AML-193 (cell line): ENCODE data around the gene NUP85.
"Not testable (repeated sequence)": the region's sequence is repeated elsewhere in the genome, so short reads cannot be mapped to it uniquely, and the experiment has no call there.

Source experiments
- DNase-seq, 2 experiments: peaks; one replicate each; lab custom pipeline; 2025; lab: John Stamatoyannopoulos, UW

NUP85 gene

DNA sequence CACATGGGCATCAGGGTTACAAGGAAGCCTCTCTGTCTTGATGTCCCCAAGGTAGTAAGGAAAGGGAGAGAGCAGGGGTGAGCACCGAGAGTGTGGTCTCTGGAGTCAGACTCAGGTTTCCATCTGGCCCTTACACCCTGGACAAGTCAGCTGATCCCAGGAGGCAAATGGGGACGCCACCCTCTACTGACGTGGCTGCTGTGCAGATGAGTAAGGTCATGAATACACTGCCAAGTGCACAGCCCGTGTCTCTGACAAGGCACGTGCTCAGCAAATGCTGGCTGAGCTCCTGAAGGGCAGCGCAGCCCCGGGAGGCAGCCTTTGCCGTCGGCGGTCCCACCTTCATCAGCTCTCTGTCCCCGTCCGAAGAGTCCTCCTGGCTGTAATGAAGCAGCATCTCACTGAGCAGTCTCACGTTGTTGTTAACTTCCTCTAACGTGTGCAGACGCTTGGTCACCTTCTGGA is 36.5 kb downstream of the NUP85 start:
- no peak for DNase-seq

DNA sequence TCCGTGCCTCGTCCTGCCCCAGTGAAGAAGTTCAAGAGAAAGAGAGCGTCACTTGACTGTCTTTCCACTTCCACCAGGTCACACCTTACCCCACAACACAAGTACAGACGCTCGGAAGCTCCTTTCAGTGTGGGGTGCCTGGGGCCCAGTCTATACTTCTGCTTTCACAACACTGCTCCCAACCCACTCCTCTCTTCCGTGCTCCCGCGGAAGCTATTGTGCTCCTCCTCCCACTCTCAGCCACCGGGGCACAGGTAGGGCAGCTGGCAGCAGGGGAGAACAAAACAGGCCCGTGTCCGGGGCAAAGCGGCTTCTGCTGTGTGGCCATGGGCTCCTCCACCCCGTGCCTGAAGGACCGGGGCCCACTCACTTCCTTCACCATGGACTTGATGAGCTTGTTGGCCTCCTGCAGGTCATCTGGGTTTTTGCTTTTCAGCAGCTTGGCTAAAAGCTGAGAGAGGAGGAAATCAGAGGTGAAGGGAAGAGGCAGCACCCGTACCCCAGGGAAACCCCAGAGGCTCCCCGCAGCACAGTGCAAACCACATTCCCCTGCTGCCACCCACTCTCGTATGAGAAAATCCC is 37.1 kb downstream of the NUP85 start:
- DNase-seq: no peak

DNA sequence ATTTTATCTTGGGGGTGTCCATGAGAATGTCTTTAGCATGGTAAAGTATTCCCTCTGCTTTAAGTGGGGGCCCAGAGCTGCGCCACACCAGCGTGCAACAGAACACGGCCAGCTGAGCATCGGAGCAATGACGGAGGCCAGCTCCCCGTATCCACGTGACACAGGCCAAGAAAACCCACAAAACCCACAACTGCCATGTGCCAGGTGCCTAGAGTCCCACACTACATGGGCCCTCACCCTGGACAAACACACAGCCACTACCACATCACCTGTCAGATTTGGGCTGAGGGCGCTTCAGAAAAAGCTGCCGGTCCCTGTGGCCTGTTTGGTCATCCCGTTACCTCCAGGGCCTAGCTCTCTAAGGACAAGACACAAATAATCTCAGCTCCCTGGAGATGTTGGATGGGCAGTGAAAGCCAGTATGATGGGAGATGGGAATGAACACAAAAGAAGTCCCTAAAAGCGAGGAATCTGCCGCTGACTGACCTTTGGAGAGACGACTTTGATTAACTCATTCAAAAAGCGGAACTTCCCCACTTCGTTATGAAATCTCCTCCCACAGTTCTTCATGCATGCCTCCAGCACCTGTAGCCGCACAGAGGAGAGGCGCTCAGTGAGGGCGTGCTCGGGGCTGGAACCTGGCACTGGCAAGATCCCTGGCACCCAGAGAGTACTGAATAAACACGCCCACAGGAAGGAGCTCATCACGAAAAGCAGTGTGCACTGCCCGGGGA is 38.8 kb downstream of the NUP85 start:
- DNase-seq: peak; percentile 50 to 58

DNA sequence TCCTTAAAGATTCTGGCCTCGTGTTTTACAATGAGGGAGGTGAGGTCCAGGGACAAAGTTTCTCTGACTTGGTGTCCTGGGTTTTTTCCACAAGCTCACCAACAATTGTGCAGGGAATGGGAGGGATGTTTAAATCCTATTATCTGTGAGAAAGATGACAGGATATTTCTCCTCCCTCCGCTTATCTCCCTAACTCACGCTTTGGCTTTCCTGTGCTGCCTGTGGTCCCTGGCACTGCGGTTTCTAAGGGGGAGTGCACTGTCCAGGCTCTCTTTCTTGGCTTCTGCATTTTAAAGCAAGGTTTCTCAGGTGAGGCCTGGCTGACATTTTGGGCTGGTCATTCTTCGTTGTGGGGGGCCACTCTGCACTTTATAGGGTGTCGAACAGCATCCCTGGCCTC is 39.5 kb downstream of the NUP85 start:
- DNase-seq: no peak

DNA sequence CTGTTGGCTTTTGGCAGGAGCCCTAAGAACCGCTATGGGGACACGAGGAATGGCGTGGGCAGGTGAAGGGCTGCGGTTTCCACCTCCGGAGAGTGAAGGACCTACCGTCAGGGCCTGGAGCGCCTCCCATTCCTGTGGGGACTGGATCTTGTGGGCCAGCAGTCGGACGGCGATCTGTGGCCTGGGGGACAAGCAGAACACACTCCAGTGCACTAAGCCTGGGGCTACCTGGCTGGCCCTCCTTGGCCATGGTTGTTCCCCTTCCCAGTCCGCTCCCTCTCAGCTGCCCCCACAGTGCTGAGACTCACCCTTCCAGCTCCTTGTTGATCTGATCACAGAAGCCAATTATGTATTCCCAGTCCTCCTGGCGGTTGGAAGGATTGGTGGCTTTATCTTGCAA is 40.9 kb downstream of the NUP85 start:
- no peak for DNase-seq

DNA sequence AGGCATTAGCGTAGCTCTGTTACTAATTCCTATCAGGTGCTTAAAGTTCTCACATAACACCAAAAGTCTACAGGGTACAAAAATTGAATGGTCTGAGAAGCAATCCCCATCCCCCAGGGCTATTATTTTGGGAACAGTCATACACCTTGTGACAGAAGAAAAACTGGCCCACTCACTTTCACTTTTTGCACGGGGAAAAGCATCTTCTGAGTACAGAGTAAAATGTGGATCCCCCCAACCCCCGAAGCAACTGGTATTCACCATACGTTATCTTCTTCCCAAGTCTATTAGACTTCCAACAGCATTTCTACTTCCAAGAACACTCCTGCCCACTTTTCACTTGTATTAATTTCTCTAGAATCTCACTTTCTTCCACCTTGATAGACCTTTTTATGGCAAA is 44.1 kb downstream of the NUP85 start:
- DNase-seq: no peak

DNA sequence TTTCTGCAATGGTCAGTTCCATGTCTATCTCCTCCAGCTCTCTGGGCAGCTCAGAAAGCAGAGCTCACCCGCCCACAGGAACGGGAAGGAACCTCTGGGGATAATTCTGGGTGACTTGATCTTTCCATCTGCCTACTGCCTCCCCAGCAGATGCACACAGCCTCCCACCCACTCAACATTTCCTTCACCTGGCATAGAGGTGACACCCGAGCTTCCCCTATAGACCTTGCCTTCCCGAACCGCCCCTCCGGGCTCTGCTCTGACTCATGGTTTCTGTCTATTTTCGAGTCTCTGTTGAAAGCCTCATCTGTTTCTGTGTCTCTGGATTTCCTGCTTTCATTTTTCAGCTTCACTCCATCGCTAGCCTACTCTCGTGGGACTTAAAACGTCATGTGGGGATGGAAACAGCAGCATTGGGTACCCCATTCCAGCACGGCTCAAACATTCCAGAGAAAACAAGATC is 44.6 kb downstream of the NUP85 start:
- no peak for DNase-seq

DNA sequence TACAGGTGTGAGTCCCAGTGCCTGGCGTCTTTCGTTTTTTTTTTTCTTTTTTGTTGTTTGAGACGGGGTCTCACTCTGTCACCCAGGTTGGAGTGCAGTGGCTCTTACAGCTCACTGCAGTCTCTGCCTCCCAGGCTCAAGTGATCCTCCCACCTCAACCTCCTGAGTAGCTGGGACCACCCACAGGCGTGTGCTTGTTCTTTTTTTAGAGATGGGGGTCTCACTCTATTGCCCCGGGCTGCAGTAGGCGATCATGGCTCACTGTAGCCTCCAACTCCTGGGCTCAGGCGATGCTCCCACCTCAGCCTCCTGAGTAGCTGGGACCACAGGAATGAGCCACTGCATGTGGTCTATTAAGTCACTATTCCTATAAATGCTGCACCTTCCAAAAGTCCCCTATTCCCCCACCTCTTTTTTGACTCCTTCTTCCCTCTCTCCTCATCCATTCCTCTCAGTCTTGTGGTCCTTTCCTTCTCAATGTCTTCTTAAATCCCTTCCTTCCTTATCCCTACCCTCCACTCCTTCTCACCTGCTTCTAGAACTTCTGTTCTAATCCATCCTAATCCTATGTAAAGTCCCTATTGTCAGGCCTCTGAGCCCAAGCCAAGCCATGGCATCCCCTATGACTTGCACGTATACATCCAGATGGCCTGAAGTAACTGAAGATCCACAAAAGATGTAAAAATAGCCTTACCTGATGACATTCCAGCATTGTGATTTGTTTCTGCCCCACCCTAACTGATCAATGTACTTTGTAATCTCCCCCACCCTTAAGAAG is 46.7 kb downstream of the NUP85 start:
- no peak for DNase-seq

DNA sequence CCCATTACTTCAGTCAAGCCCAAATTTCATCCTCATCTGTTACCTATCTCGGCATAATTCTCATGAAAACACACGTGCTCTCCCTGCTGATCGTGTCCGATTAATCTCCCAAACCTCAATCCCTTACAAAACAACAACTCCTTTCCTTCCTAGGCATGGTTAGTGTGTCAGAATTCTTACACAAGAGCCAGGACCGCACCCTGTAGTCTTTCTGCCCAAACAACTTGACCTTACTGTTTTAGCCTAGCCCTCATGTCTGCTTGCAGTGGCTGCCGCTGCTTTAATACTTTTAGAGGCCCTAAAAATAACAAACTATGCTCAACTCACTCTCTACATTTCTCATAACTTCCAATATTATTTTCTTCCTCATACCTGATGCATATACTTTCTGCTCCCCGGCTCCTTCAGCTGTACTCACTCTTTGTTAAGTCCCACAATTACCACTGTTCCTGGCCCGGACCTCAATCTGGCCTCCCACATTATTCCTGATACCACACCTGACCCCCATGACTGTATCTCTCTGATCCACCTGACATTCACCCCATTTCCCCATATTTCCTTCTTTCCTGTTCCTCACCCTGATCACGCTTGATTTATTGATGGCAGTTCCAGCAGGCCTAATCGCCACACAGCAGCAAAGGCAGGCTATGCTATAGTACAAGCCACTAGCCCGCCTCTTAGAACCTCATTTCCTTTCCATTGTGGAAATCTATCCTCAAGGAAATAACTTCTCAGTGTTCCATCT is 50.6 kb downstream of the NUP85 start:
- DNase-seq: not testable (repeated sequence)

DNA sequence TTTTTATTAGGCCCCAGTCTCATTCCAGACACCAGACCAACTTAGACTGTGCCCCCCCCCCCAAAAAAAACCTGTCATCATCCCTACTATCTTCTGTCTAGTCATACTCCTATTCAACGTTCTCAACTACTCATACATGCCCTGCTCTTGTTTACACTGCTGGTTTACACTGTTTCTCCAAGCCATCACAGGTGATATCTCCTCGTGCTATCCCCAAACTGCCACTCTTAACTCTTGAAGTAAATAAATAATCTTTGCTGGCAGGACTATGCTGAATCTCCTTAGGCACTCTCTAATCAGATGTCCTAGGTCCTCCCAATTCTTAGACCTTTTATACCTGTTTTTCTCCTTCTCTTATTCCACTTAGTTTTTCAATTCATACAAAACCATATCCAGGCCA is 51.7 kb downstream of the NUP85 start:
- DNase-seq: not testable (repeated sequence)

DNA sequence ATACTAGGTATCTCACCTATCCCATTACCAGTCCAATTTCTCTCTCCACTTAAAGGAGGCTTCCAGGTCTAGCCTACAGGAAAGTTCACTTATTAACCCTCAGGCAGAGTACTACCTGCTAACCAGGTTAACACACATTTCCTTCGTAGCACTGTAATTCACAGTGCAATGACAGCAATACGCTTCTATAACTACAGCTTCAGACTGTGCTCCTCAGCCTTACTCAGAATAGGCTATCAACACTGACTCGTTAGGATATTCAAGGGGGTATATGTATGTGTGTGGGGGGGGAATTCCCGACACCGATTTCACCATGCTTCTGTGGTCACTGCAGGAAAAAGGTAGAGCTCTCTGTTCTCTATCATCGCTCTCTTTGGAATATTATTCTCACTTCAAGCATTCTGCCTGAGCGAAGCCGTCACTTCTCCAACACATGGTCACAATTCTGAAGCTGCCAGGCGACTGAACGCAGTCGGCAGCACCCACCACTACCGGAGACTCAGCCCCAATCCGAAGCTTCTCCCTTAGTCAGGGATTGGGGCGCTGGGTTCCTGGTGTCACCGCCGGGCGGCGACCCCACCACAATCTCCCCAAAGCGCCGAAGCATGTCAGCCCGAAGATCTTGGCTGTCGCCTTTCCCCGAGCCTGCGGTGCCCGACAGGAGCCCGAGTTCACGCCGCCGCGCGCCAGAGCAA is 55.3 kb downstream of the NUP85 start:
- no peak for DNase-seq

DNA sequence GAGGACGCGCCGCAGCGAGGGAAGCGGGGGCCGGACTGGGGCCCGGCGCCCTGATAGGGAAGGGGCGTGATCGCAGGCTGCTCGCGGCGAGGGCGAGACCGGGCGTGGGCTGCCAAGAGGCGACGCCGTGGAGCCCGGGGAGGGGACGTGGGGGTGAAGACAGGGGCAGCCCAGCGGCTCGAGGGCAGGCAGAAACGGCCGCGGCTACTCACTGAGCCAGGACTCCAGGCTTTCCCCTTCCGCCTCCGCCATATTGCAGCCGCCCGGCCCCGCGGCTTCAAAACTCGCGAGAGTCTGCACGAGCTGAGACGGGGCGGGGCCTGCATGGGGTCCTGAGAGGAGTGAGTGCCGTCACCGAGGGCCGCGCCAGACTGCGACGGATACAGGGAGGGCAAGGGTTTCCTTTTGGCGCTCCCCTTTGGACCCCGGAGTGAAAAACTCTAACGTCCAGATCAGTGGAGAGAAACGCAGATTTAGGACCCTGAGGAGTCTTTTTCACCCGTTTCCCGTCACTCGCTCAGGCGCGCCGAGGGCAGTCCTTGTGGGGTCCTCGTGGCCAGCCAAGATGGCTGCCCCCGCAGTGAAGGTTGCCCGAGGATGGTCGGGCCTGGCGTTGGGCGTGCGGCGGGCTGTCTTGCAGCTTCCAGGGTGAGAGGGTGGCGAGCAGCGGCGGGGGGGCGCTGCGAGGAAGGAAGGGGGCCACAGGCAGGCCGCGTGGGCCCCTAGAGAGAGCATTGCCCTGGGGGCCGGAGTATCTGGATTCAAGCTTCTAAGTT is 56.0 kb downstream of the NUP85 start, which contains the start of the genes GGA3 and MRPS7:
GGA3 (minus strand) TSS at position 271 of the 776 bp plus-strand sequence; CDS start at position 252, 19 bp downstream.
MRPS7 (plus strand) TSS at position 544 of the 776 bp plus-strand sequence; CDS start at position 566, 22 bp downstream.
- DNase-seq: peak; percentile 94

DNA sequence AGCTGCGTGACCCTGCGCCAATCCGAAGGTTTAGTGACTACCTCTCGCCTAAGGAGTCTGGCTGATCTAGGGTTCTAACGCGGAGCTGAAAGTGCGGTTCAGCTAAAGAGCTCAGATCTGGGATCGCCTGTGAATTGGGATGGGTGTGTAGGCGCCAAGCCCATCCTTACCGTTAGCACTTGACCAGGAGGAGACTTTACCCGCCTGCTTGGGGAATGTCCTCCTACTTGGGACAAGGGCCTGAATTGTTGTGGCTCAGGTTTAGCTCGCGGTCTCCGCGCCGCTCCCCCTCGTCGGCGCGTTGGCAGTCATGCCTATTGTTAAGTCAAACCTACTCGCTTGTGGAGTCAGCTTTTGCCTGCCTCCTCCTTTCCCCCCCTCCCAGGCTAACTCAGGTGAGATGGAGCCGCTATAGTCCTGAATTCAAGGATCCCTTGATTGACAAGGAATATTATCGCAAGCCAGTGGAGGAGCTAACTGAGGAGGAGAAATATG is 56.7 kb downstream of the NUP85 start:
- no peak for DNase-seq

DNA sequence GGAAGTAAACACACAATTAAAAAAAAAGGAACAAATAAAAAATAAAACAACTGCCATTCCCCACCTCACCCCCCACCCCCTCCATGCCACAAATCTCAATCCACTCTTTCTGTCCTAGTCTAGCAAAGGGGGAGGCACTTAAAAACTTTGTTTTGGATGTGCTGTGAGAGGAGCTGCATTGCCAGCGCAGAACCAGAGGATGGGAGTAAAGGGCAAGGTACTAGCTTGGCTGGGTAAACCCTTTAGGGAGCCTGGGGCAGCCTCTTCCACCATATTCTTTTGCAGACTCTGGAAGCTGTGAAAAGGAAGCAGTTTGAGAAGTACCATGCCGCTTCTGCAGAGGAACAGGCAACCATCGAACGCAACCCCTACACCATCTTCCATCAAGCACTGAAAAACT is 57.6 kb downstream of the NUP85 start:
- no peak for DNase-seq

DNA sequence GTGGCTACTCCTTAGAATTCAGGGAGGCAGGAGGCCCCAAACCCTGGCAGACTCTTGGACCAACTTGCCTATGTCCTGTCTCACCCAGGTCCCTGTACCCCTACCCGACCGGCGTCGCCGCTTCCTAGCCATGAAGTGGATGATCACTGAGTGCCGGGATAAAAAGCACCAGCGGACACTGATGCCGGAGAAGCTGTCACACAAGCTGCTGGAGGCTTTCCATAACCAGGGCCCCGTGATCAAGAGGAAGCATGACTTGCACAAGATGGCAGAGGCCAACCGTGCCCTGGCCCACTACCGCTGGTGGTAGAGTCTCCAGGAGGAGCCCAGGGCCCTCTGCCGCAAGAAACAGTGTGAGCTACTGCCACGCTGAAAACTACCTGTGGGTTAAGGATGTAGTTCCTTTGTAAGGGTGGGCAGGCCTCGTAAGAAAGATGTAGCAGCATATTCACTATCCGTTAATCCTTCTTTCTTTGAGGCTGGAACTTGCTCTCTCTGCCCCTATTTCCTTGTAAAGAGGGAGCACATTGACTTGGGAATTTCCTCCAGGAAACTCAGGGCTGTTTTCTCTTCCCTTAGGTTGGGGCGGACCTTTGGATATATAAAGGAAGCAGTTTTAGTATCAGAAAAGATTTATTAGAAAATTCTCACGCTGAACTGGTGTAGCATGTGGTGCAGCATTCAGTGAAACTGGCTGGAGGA is 60.3 kb downstream of the NUP85 start:
- DNase-seq: no peak

DNA sequence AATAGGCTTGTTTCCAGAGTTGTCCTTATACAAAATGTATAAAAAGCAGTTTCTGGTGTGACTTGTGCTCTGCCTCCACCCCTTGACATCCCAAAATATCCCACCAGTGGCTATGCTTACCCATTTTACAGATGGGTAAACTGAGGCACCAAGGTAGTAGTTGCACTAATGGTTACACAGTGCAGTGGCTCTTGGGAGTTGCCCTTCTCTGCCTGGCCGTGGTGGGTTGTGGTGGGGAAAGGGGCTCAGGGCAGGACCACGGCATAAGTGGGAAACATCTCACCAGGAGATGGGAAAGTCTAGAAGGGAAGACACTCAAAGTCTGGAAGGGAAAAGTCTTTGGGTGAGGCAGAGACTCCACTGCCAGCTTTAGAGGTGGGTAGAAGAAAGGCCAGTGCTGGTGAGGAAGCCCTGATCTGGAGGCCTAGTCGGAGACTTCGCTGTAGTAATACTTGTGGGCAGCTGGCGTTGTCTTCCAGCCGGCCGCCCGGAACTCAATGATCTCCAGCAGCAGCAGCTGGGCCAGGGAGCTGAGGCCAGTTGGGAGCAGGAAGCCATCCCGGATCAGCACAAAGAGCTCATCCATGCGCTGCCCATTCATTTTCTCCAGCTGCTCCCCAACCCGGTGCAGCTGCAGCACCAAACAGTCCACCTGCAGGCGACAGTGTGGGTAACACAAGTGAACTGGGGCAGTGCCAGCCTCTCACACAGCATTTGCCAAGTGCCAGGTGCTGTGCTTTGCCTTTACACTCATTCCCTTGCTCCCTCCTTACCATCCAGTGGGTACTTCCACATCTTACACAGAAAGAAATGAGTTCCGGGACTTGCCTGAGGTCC is 61.1 kb downstream of the NUP85 start:
- DNase-seq: no peak

DNA sequence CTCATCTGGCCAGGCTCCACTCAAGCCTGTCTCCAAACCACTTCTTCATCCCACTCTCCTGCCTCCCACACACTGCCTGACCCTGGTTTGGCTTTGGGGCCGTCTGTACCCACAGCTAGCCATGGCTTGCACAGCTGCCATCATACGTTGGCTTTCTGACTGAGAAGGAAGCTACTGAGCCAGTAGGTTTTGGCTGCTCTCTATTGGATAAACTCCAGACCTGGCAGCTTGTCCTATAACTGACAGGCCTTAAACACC is 61.6 kb downstream of the NUP85 start:
- no peak for DNase-seq

DNA sequence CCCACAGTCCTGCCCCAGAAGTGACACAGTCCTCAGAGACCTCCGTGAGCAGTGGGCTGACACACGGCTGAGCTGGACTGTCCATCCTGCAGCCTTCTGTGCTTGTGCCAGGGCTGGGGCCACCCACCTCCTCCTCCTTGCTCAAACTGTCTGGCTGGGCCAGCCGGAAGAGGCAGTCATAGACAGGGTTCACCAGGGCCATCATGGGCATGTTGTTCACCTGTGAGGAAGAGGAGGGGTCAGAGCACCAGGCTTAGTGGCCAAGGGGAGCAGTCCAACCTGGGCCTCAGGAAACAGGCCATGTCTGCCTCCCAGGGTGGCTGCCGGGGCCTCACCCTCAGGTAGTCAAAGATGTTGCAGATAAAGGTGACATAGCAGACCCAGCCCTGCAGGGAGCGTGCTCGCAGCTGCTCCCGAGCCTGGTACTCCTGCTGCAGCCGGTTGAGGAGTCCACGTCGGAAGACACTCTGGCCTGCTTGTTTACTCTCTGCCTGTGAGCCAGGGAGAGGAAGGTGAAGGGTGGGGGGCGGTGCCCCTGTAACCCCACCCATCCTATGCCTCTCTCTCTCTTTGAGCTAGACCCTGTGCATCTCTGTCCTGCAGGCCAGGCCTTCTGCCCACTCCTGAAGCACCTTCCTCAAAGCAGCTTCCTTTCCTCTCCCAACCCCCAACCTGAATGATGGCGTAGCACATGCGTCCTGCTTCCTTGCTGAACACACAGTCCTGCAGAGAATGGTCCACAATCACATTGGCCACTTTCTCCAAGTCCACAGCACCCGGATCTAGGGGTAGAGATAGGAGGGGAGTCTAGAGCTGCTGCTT is 62.1 kb downstream of the NUP85 start:
- no peak for DNase-seq
